WTC11 (cell line): ENCODE data around the gene RAC3.

Source experiments
- ATF2 ChIP-seq: sonication (generic); formaldehyde crosslinking; IDR thresholded peaks from 2 replicates; pipeline ENCODE4 v1.8.1; 2022; ENCODE audit warnings: low read depth, missing genetic modification reagents, borderline replicate concordance
- CBFB ChIP-seq: sonication (generic); formaldehyde crosslinking; IDR thresholded peaks from 2 replicates; pipeline ENCODE4 v1.8.1; 2022; ENCODE audit warnings: mild to moderate bottlenecking, low read depth, missing genetic modification reagents
- CREB1 ChIP-seq: sonication (generic); formaldehyde crosslinking; IDR thresholded peaks from 2 replicates; pipeline ENCODE4 v1.8.0; 2023; ENCODE audit warnings: mild to moderate bottlenecking, missing genetic modification reagents
- CTCF ChIP-seq: fragments of 200-600 bp; IDR thresholded peaks from 2 replicates; pipeline ENCODE4 v1.8.0; 2022; ENCODE audit warnings: antibody characterized with exemption
- MAX ChIP-seq: sonication (generic); formaldehyde crosslinking; IDR thresholded peaks from 2 replicates; pipeline ENCODE4 v1.8.0; 2022; ENCODE audit warnings: mild to moderate bottlenecking, missing genetic modification reagents
- NFYB ChIP-seq: sonication (generic); formaldehyde crosslinking; conservative IDR thresholded peaks from 2 replicates; pipeline ENCODE4 v1.8.0; 2022; ENCODE audit warnings: low read depth, missing genetic modification reagents
- NR2C2 ChIP-seq: sonication (generic); formaldehyde crosslinking; IDR thresholded peaks from 2 replicates; pipeline ENCODE4 v1.8.0; 2022; ENCODE audit warnings: mild to moderate bottlenecking, missing genetic modification reagents
- TP53 ChIP-seq: sonication (generic); formaldehyde crosslinking; IDR thresholded peaks from 2 replicates; pipeline ENCODE4 v1.8.1; 2023; ENCODE audit warnings: mild to moderate bottlenecking, missing genetic modification reagents
- ZNF512 ChIP-seq: sonication (generic); formaldehyde crosslinking; IDR thresholded peaks from 2 replicates; pipeline ENCODE4 v1.8.1; 2022; ENCODE audit warnings: missing genetic modification reagents, borderline replicate concordance
- TF ChIP-seq, protein P1 (sequence below): sonication (generic); formaldehyde crosslinking; IDR thresholded peaks from 2 replicates; pipeline ENCODE4 v1.8.0; 2022; ENCODE audit warnings: mild to moderate bottlenecking, missing genetic modification reagents
- TF ChIP-seq, protein P2 (sequence below): sonication (generic); formaldehyde crosslinking; IDR thresholded peaks from 2 replicates; pipeline ENCODE4 v1.8.1; 2023; ENCODE audit warnings: mild to moderate bottlenecking, missing genetic modification reagents

DNA sequence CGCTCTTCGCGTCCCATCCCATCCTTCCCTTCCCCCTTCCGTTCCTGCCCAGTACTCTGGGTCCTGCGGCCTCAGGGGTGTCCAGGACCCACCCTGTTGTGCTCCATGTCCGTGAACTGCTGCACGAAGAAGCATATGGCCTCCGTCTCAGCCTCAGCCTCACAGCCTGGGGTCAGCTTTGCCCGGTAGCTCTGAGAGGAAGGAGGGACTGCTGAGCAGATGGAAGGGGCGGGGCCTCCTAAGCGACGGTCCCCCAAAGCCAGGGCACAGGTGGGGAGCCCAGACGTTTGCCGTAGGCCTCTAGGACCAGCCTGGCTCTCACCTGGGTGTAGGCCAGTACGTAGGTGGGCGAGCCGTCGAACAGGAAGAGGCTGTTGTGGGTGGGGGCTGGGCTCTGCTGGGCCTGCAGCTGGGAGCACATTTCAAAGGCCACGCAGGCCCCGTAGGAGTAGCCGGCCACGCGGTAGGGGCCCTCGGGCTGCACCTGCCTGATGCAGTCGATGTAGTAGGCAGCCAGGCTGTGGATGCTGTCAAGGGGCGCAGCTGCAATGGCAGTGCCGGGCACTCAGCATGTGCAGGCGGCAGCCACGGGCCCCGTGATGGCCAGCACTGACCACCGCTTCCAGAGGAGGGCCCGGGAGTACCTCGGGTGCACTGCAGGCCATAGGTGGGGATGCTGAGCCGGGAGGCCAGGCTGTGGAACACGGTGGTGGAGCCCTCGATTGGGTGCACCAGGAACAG, 48.7 kb downstream of the RAC3 start:
- TF ChIP-seq CTCF (no peak), MAX (CRISPR knock-in tag) (no peak), ATF2 (CRISPR knock-in tag) (no peak), CBFB (CRISPR knock-in tag) (no peak), CREB1 (CRISPR knock-in tag) (no peak), ZNF512 (CRISPR knock-in tag) (no peak), NFYB (CRISPR knock-in tag) (no peak), TP53 (CRISPR knock-in tag) (no peak), NR2C2 (CRISPR knock-in tag) (no peak)
- TF ChIP-seq, protein P1, sequence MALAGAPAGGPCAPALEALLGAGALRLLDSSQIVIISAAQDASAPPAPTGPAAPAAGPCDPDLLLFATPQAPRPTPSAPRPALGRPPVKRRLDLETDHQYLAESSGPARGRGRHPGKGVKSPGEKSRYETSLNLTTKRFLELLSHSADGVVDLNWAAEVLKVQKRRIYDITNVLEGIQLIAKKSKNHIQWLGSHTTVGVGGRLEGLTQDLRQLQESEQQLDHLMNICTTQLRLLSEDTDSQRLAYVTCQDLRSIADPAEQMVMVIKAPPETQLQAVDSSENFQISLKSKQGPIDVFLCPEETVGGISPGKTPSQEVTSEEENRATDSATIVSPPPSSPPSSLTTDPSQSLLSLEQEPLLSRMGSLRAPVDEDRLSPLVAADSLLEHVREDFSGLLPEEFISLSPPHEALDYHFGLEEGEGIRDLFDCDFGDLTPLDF = no peak
- TF ChIP-seq, protein P2, sequence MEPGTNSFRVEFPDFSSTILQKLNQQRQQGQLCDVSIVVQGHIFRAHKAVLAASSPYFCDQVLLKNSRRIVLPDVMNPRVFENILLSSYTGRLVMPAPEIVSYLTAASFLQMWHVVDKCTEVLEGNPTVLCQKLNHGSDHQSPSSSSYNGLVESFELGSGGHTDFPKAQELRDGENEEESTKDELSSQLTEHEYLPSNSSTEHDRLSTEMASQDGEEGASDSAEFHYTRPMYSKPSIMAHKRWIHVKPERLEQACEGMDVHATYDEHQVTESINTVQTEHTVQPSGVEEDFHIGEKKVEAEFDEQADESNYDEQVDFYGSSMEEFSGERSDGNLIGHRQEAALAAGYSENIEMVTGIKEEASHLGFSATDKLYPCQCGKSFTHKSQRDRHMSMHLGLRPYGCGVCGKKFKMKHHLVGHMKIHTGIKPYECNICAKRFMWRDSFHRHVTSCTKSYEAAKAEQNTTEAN (CRISPR knock-in tag) = no peak
